Panc1 (cell line): ENCODE results near the gene SCAP.

Source experiments
- CTCF ChIP-seq: fragments of 450-650 bp; IDR thresholded peaks from 2 replicates; pipeline ENCODE4 v1.5.1; 2017; ENCODE audit warnings: mild to moderate bottlenecking
- POLR2AphosphoS5 ChIP-seq: IDR thresholded peaks from 2 replicates; pipeline ENCODE4 v1.6.1; 2012; ENCODE audit warnings: mild to moderate bottlenecking, low read depth, low read length, moderate library complexity
- REST ChIP-seq, 2 experiments: IDR thresholded peaks; 2 replicates each; pipeline ENCODE4 v1.6.1; 2011 to 2012; ENCODE audit warnings: low read depth in 2 of 2, control low read depth in 1 of 2, low read length in 1 of 2, mild to moderate bottlenecking in 1 of 2, moderate library complexity in 1 of 2; ENCODE audit not compliant: insufficient read depth in 1 of 2
- TCF7L2 ChIP-seq: IDR thresholded peaks from 2 replicates; pipeline ENCODE4 v1.6.1; 2011; ENCODE audit warnings: mild to moderate bottlenecking, low read depth, low read length, inconsistent platforms

GRCh38 chr3:47476330-47476626, 537 bp upstream of the SCAP start:
- TF ChIP-seq CTCF (no peak), REST (IDR thresholded peaks at IDR 0.05; ENCODE audit: insufficient read depth in 1 of 2, low read depth in 2 of 2, low read length in 1 of 2) (no peak), TCF7L2 (no peak), POLR2AphosphoS5 (no peak)
